HCT116 (cell line): ENCODE data around the gene HMCES.

Source experiments
- EZH2 ChIP-seq: fragments of 200-600 bp; sonication (generic); IDR thresholded peaks from 2 replicates; pipeline ENCODE4 v1.6.1; 2017; ENCODE audit warnings: antibody characterized with exemption, mixed run types
- POLR2A ChIP-seq: IDR thresholded peaks from 2 replicates; pipeline ENCODE4 v1.7.0; 2011; ENCODE audit warnings: borderline replicate concordance; ENCODE audit not compliant: insufficient read depth, insufficient read length; ENCODE audit errors: extremely low read depth
- POLR2AphosphoS5 ChIP-seq: IDR thresholded peaks from 2 replicates; pipeline ENCODE4 v1.6.1; 2011; ENCODE audit warnings: mild to moderate bottlenecking, low read depth, low read length, moderate library complexity
- SRF ChIP-seq: IDR thresholded peaks from 2 replicates; pipeline ENCODE4 v1.6.1; 2012; ENCODE audit warnings: low read depth
- TCF7L2 ChIP-seq: IDR thresholded peaks from 2 replicates; pipeline ENCODE4 v1.7.0; 2011; ENCODE audit warnings: borderline replicate concordance, inconsistent platforms; ENCODE audit not compliant: insufficient read depth, insufficient read length; ENCODE audit errors: extremely low read depth
- TF ChIP-seq, protein P1 (sequence below), 3 experiments: fragments of 200-600 bp in 1 of 3; sonication (generic) in 1 of 3; IDR thresholded peaks in 2 of 3; conservative IDR thresholded peaks in 1 of 3; 2 replicates each; pipeline ENCODE4 v1.5.1; 2012 to 2017; ENCODE audit warnings: low read depth in 2 of 3, low read length in 2 of 3, antibody characterized with exemption in 1 of 3, borderline replicate concordance in 1 of 3, control low read depth in 1 of 3, mild to moderate bottlenecking in 1 of 3, mixed read lengths in 1 of 3, mixed run types in 1 of 3, moderate library complexity in 1 of 3; ENCODE audit not compliant: insufficient read depth in 1 of 3
- TF ChIP-seq, protein P2 (sequence below): IDR thresholded peaks from 2 replicates; pipeline ENCODE4 v1.6.1; 2011; ENCODE audit warnings: mild to moderate bottlenecking, low read length, moderate library complexity; ENCODE audit not compliant: insufficient replicate concordance; ENCODE audit errors: extremely low read depth
- TF ChIP-seq, protein P3 (sequence below): IDR thresholded peaks from 2 replicates; pipeline ENCODE4 v1.6.1; 2012
- TF ChIP-seq, protein P4 (sequence below): IDR thresholded peaks from 2 replicates; pipeline ENCODE4 v1.6.1; 2012; ENCODE audit warnings: low read depth

DNA sequence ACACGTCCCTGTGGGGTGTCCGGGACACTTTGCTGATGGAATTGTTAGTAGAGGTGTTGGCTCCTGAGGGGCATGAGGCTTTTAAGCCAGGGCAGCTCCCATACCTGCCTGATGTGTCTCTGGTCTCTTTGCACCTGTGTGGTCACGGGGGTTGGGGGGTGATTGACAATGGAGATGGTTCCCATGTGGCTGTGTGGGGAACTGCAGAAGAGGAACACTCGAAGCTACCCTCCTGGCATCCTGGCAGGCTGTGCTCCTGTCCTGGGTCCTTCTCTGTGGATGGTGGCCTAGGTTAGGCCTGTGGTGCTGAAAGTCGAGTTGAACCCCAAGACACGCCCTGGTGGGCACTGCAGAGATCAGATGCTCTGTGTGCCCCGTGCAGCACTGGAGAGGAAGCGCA lies 73.4 kb downstream of the HMCES start:
- TF ChIP-seq TCF7L2 = no peak
- TF ChIP-seq, protein P1, sequence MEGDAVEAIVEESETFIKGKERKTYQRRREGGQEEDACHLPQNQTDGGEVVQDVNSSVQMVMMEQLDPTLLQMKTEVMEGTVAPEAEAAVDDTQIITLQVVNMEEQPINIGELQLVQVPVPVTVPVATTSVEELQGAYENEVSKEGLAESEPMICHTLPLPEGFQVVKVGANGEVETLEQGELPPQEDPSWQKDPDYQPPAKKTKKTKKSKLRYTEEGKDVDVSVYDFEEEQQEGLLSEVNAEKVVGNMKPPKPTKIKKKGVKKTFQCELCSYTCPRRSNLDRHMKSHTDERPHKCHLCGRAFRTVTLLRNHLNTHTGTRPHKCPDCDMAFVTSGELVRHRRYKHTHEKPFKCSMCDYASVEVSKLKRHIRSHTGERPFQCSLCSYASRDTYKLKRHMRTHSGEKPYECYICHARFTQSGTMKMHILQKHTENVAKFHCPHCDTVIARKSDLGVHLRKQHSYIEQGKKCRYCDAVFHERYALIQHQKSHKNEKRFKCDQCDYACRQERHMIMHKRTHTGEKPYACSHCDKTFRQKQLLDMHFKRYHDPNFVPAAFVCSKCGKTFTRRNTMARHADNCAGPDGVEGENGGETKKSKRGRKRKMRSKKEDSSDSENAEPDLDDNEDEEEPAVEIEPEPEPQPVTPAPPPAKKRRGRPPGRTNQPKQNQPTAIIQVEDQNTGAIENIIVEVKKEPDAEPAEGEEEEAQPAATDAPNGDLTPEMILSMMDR (IDR thresholded peaks at IDR 0.05 in 2 of 3, conservative IDR thresholded peaks at IDR 0.05 in 1 of 3; ENCODE audit: borderline replicate concordance in 1 of 3, insufficient read depth in 1 of 3, low read depth in 2 of 3, low read length in 2 of 3) = peak in 2 of 3 experiments; percentile 52 to 54; a peak in 4 of 6 replicates
- no peak for TF ChIP-seq POLR2AphosphoS5
- TF ChIP-seq, protein P2, sequence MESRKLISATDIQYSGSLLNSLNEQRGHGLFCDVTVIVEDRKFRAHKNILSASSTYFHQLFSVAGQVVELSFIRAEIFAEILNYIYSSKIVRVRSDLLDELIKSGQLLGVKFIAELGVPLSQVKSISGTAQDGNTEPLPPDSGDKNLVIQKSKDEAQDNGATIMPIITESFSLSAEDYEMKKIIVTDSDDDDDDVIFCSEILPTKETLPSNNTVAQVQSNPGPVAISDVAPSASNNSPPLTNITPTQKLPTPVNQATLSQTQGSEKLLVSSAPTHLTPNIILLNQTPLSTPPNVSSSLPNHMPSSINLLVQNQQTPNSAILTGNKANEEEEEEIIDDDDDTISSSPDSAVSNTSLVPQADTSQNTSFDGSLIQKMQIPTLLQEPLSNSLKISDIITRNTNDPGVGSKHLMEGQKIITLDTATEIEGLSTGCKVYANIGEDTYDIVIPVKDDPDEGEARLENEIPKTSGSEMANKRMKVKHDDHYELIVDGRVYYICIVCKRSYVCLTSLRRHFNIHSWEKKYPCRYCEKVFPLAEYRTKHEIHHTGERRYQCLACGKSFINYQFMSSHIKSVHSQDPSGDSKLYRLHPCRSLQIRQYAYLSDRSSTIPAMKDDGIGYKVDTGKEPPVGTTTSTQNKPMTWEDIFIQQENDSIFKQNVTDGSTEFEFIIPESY = no peak
- TF ChIP-seq EZH2 = no peak
- no peak for TF ChIP-seq POLR2A
- no peak for TF ChIP-seq SRF
- TF ChIP-seq, protein P3, sequence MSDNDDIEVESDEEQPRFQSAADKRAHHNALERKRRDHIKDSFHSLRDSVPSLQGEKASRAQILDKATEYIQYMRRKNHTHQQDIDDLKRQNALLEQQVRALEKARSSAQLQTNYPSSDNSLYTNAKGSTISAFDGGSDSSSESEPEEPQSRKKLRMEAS = no peak
- TF ChIP-seq, protein P4, sequence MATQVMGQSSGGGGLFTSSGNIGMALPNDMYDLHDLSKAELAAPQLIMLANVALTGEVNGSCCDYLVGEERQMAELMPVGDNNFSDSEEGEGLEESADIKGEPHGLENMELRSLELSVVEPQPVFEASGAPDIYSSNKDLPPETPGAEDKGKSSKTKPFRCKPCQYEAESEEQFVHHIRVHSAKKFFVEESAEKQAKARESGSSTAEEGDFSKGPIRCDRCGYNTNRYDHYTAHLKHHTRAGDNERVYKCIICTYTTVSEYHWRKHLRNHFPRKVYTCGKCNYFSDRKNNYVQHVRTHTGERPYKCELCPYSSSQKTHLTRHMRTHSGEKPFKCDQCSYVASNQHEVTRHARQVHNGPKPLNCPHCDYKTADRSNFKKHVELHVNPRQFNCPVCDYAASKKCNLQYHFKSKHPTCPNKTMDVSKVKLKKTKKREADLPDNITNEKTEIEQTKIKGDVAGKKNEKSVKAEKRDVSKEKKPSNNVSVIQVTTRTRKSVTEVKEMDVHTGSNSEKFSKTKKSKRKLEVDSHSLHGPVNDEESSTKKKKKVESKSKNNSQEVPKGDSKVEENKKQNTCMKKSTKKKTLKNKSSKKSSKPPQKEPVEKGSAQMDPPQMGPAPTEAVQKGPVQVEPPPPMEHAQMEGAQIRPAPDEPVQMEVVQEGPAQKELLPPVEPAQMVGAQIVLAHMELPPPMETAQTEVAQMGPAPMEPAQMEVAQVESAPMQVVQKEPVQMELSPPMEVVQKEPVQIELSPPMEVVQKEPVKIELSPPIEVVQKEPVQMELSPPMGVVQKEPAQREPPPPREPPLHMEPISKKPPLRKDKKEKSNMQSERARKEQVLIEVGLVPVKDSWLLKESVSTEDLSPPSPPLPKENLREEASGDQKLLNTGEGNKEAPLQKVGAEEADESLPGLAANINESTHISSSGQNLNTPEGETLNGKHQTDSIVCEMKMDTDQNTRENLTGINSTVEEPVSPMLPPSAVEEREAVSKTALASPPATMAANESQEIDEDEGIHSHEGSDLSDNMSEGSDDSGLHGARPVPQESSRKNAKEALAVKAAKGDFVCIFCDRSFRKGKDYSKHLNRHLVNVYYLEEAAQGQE = no peak
